ENCODE data around the gene PLA2G4B. TPM values are rescaled to one million over a fixed set of nuclear protein-coding genes. Genes with fewer than 3 reads are reported as not detected.

PLA2G4B gene
- total RNA-seq, 6 experiments from 2014 or later, result 1.6 to 3.0 (median 2.7) TPM

DNA sequence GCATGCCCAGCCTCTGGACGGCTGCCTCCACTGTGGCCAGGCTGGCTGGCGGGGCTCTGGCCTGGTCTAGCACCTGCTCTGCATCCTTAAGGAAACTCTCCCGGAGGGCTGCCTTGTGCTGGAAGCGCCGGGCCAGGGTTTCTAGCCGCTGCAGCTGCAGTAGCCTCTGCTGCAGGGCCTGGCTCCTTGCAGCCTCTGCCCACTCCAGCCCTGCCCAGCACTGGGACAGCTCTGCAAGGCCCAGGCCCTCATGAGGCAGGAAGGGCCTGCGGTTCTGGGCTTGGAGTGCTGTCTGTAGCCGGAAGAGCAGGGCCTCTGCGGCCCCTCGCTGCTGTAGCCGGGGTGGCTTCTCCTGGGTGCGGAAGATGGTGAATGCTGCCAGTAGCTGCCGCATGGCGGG is 47.2 kb downstream of the PLA2G4B start:
- Mint-ChIP-seq H3K9me3 (no peaks in the 10 kb centered on the region), H3K4me1 (ENCODE audit: low read depth) (no peaks in the 10 kb centered on the region), H3K4me3 (no peak overlapping the region), H3K27me3 (ENCODE audit: insufficient read depth) (peaks cover 4% of the 10 kb centered on the region), H3K27ac (no peak overlapping the region), H3K36me3 (ENCODE audit: low read depth) (no peaks in the 10 kb centered on the region)
- TF ChIP-seq, protein P1, sequence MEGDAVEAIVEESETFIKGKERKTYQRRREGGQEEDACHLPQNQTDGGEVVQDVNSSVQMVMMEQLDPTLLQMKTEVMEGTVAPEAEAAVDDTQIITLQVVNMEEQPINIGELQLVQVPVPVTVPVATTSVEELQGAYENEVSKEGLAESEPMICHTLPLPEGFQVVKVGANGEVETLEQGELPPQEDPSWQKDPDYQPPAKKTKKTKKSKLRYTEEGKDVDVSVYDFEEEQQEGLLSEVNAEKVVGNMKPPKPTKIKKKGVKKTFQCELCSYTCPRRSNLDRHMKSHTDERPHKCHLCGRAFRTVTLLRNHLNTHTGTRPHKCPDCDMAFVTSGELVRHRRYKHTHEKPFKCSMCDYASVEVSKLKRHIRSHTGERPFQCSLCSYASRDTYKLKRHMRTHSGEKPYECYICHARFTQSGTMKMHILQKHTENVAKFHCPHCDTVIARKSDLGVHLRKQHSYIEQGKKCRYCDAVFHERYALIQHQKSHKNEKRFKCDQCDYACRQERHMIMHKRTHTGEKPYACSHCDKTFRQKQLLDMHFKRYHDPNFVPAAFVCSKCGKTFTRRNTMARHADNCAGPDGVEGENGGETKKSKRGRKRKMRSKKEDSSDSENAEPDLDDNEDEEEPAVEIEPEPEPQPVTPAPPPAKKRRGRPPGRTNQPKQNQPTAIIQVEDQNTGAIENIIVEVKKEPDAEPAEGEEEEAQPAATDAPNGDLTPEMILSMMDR (IDR thresholded peaks at IDR 0.05), result no peak
- DNase-seq, result no peak

DNA sequence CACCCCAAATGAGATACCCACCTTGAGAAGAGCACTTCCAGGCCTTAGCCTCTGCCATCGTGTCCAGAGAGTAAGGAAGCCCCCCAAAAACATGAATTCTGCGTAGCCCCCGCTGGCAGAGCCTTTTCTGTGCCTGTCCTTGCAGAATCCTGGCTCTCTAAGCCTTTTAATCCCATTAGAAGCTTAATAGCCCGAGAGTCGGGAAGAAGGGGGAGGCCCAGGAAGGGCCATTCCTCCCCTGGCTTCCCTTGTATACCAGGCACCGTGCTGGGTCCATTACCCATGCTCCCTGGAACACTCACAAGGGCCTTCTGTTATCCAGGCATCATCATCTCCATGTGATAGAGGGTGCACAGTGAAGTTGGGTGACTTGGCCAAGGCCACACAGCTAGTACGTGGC is 48.1 kb downstream of the PLA2G4B start:
- DNase-seq, result no peak
- Mint-ChIP-seq H3K27me3 (ENCODE audit: insufficient read depth) (peaks cover 1% of the 10 kb centered on the region), H3K9me3 (no peaks in the 10 kb centered on the region), H3K36me3 (ENCODE audit: low read depth) (no peaks in the 10 kb centered on the region), H3K27ac (no peak overlapping the region), H3K4me3 (no peak overlapping the region), H3K4me1 (ENCODE audit: low read depth) (no peaks in the 10 kb centered on the region)
- TF ChIP-seq, protein P1 (IDR thresholded peaks at IDR 0.05), result no peak

GRCh38 chr15:41887161-41887560 is 48.5 kb downstream of the PLA2G4B start:
- Mint-ChIP-seq H3K4me3 (no peak overlapping the region), H3K27me3 (ENCODE audit: insufficient read depth) (peaks cover 1% of the 10 kb centered on the region), H3K9me3 (no peaks in the 10 kb centered on the region), H3K4me1 (ENCODE audit: low read depth) (no peaks in the 10 kb centered on the region), H3K36me3 (ENCODE audit: low read depth) (no peaks in the 10 kb centered on the region), H3K27ac (no peak overlapping the region)
- no peak for DNase-seq
- TF ChIP-seq, protein P1 (IDR thresholded peaks at IDR 0.05), result no peak

GRCh38 chr15:41887893-41888292 is 49.2 kb downstream of the PLA2G4B start:
- DNase-seq, result no peak
- Mint-ChIP-seq H3K36me3 (ENCODE audit: low read depth) (no peaks in the 10 kb centered on the region), H3K4me1 (ENCODE audit: low read depth) (no peaks in the 10 kb centered on the region), H3K9me3 (no peaks in the 10 kb centered on the region), H3K27ac (no peak overlapping the region), H3K27me3 (ENCODE audit: insufficient read depth) (peaks cover 1% of the 10 kb centered on the region), H3K4me3 (no peak overlapping the region)
- TF ChIP-seq, protein P1 (IDR thresholded peaks at IDR 0.05), result no peak

GRCh38 chr15:41888662-41889253 is 50.1 kb downstream of the PLA2G4B start:
- Mint-ChIP-seq H3K27me3 (ENCODE audit: insufficient read depth) (peaks cover 1% of the 10 kb centered on the region), H3K4me3 (no peak overlapping the region), H3K4me1 (ENCODE audit: low read depth) (no peaks in the 10 kb centered on the region), H3K27ac (no peak overlapping the region), H3K9me3 (no peaks in the 10 kb centered on the region), H3K36me3 (ENCODE audit: low read depth) (no peaks in the 10 kb centered on the region)
- no peak for DNase-seq
- TF ChIP-seq, protein P1 (IDR thresholded peaks at IDR 0.05), result no peak
